ENCODE results near the gene EXOC6. TPM values are rescaled to one million over a fixed set of nuclear protein-coding genes. Genes with fewer than 3 reads are reported as not detected.

EXOC6 gene
- total RNA-seq, 3 donors from 2014 or later = 7.0 to 26.1 (median 16.1) TPM

GRCh38 chr10:92873029-92873428 lies 24.7 kb downstream of the EXOC6 start:
- intact Hi-C loops (cut with DNase I; ENCODE audit: low total_unique reads) = no loop called here
- Histone ChIP-seq H3K9me3 (no peaks in the 10 kb centered on the region), H3K4me3 (no peak overlapping the region), H3K4me1 (no peaks in the 10 kb centered on the region), H3K36me3 (no peaks in the 10 kb centered on the region), H3K27me3 (no peaks in the 10 kb centered on the region), H3K27ac (no peak overlapping the region)
- no peak for DNase-seq (ENCODE audit: low spot score in 2 of 2)
- TF ChIP-seq CTCF (IDR thresholded peaks at IDR 0.05) = no peak
- no peak for TF ChIP-seq POLR2AphosphoS5 (IDR thresholded peaks at IDR 0.05)
- TF ChIP-seq POLR2A (IDR thresholded peaks at IDR 0.05) = no peak

GRCh38 chr10:92876509-92877036 lies 28.3 kb downstream of the EXOC6 start:
- no peak overlapping the region for H3K4me3 ChIP-seq
- TF ChIP-seq CTCF (IDR thresholded peaks at IDR 0.05) = no peak
- TF ChIP-seq POLR2A (IDR thresholded peaks at IDR 0.05) = no peak
- no peak for TF ChIP-seq POLR2AphosphoS5 (IDR thresholded peaks at IDR 0.05)
- H3K36me3 ChIP-seq = no peaks in the 10 kb centered on the region
- no peaks in the 10 kb centered on the region for H3K4me1 ChIP-seq
- H3K9me3 ChIP-seq = no peaks in the 10 kb centered on the region
- no peak overlapping the region for H3K27ac ChIP-seq
- no peaks in the 10 kb centered on the region for H3K27me3 ChIP-seq
- intact Hi-C loops (cut with DNase I; ENCODE audit: low total_unique reads) = no loop called here
- DNase-seq (ENCODE audit: low spot score in 2 of 2) = no peak

DNA sequence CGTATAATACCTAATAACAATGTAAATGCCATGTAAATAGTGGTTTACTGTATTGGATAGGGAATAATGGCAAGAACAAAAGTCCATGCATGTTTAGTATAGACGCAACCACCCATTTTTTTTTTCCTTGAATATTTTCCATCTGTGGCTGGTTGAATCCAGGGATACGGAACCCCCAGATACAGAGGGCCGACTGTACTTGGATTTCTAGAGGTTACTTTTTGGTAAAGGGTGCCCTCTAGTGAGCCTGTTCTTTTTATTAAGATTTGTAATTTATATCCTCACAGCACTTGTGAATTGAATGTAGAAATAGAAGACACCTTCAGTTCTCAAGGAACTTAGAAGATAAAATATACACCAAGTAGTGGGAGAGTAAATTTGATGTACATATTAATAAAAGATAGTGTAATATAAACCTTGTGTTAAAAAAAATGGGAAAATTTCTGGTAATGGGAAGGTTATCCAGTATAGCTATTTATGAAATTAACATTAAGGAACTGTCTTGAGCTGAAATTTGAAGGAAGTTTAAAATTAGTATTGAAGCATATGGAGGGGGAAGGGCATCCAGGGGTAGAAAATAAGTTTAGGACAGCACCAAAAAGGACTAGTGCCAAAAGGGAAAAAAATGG lies 32.0 kb downstream of the EXOC6 start:
- TF ChIP-seq CTCF (IDR thresholded peaks at IDR 0.05) (peak in 1 of 3 donors; percentile 24), POLR2A (IDR thresholded peaks at IDR 0.05) (no peak), POLR2AphosphoS5 (IDR thresholded peaks at IDR 0.05) (no peak)
- H3K4me1 ChIP-seq = no peaks in the 10 kb centered on the region
- intact Hi-C loops (cut with DNase I; ENCODE audit: low total_unique reads) = no loop called here
- no peaks in the 10 kb centered on the region for H3K27me3 ChIP-seq
- no peaks in the 10 kb centered on the region for H3K36me3 ChIP-seq
- DNase-seq (ENCODE audit: low spot score in 2 of 2) = no peak
- no peaks in the 10 kb centered on the region for H3K9me3 ChIP-seq
- no peak overlapping the region for H3K4me3 ChIP-seq
- H3K27ac ChIP-seq = no peak overlapping the region

DNA sequence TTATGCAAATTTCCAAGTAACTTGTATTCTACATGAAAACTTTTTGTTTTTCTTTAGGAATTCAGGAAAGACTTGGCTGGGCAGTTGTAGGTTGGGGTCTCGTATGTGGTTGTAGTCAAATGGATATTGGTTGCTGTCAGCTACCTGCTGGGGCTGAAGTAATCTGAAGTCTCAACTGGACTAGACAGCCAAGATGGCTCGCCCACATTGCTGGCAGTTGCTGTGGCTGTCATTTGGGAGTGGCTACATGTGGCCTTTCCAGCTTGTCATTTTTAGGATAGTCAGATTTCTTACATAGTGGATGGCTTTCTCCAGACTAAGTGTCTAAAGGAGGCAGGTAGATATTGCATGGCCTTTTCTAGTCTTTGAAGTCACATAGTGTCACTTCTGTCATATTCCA lies 32.6 kb downstream of the EXOC6 start:
- H3K4me3 ChIP-seq = no peak overlapping the region
- TF ChIP-seq POLR2A (IDR thresholded peaks at IDR 0.05) (no peak), CTCF (IDR thresholded peaks at IDR 0.05) (no peak), POLR2AphosphoS5 (IDR thresholded peaks at IDR 0.05) (no peak)
- H3K36me3 ChIP-seq = no peaks in the 10 kb centered on the region
- no peaks in the 10 kb centered on the region for H3K4me1 ChIP-seq
- intact Hi-C loops (cut with DNase I; ENCODE audit: low total_unique reads) = no loop called here
- H3K27ac ChIP-seq = no peak overlapping the region
- no peaks in the 10 kb centered on the region for H3K9me3 ChIP-seq
- DNase-seq (ENCODE audit: low spot score in 2 of 2) = no peak
- H3K27me3 ChIP-seq = no peaks in the 10 kb centered on the region

GRCh38 chr10:92886334-92886961 lies 38.1 kb downstream of the EXOC6 start:
- Histone ChIP-seq H3K27me3 (no peaks in the 10 kb centered on the region), H3K4me1 (no peaks in the 10 kb centered on the region), H3K27ac (no peak overlapping the region), H3K9me3 (no peaks in the 10 kb centered on the region), H3K4me3 (no peak overlapping the region), H3K36me3 (no peaks in the 10 kb centered on the region)
- TF ChIP-seq POLR2A (IDR thresholded peaks at IDR 0.05) (no peak), CTCF (IDR thresholded peaks at IDR 0.05) (no peak), POLR2AphosphoS5 (IDR thresholded peaks at IDR 0.05) (no peak)
- no peak for DNase-seq (ENCODE audit: low spot score in 2 of 2)
- intact Hi-C loops (cut with DNase I; ENCODE audit: low total_unique reads) = no loop called here

Data from breast epithelium (tissue), 4 donors.